Activated T-cell treated with anti-CD3 and anti-CD28 coated beads for 24 hours (primary cell): Measurements from ENCODE around the gene MEIS1.

Source experiments
- DNase-seq: peaks from one replicate; pipeline ENCODE4 v3.0.0-alpha.2; 2020; ENCODE audit warnings: low read depth

MEIS1 gene

GRCh38 chr2:66568650-66569300, 133.8 kb downstream of the MEIS1 start:
- DNase-seq, result no peak

GRCh38 chr2:66569321-66569851, 134.5 kb downstream of the MEIS1 start:
- no peak for DNase-seq

GRCh38 chr2:66569974-66570373, 135.0 kb downstream of the MEIS1 start:
- DNase-seq, result no peak

- no peak for DNase-seq
Observed at GRCh38 chr2:66570471-66570870, 135.5 kb downstream of the MEIS1 start.

GRCh38 chr2:66571918-66572317, 137.0 kb downstream of the MEIS1 start:
- DNase-seq, result no peak

GRCh38 chr2:66572391-66572790, 137.5 kb downstream of the MEIS1 start:
- DNase-seq, result no peak

- no peak for DNase-seq
Observed at GRCh38 chr2:66573416-66573815, 138.5 kb downstream of the MEIS1 start.

- DNase-seq, result no peak
Observed at GRCh38 chr2:66573821-66574233, 138.9 kb downstream of the MEIS1 start.

- DNase-seq, result no peak
Observed at GRCh38 chr2:66574701-66575624, 140.0 kb downstream of the MEIS1 start.

GRCh38 chr2:66575625-66576310, 140.8 kb downstream of the MEIS1 start:
- no peak for DNase-seq

GRCh38 chr2:66576311-66576560, 141.3 kb downstream of the MEIS1 start:
- DNase-seq, result no peak

- DNase-seq, result no peak
Observed at GRCh38 chr2:66576561-66577320, 141.8 kb downstream of the MEIS1 start.

GRCh38 chr2:66577321-66578053, 142.6 kb downstream of the MEIS1 start:
- DNase-seq, result no peak

- no peak for DNase-seq
Observed at GRCh38 chr2:66578054-66578686, 143.2 kb downstream of the MEIS1 start.

- DNase-seq, result no peak
Observed at GRCh38 chr2:66578687-66579106, 143.8 kb downstream of the MEIS1 start.

- no peak for DNase-seq
Observed at GRCh38 chr2:66579186-66580126, 144.5 kb downstream of the MEIS1 start.

- no peak for DNase-seq
Observed at GRCh38 chr2:66580166-66581049, 145.5 kb downstream of the MEIS1 start.

GRCh38 chr2:66581339-66582103, 146.6 kb downstream of the MEIS1 start:
- no peak for DNase-seq
